SK-N-SH treated with all-trans-retinoic acid at 6 μM for 48 hours (cell line): Measurements from ENCODE around the gene CRACR2B.

ENCODE experiments used
- ARNTL ChIP-seq: fragments of 450-650 bp; formaldehyde crosslinking; IDR thresholded peaks from 2 replicates; pipeline ENCODE4 v1.5.0; 2020; ENCODE audit warnings: low read depth, mild to moderate bottlenecking, moderate library complexity, borderline replicate concordance
- GLIS3 ChIP-seq: fragments of 250-450 bp; sonication (Bioruptor Pico); IDR thresholded peaks from 2 replicates; pipeline ENCODE4 v1.5.0; 2020; ENCODE audit warnings: mild to moderate bottlenecking, moderate library complexity
- PATZ1 ChIP-seq: fragments of 250-450 bp; sonication (Bioruptor Pico); IDR thresholded peaks from 2 replicates; pipeline ENCODE4 v1.8.0; 2020; ENCODE audit warnings: mild to moderate bottlenecking, moderate library complexity, borderline replicate concordance
- SNAI2 ChIP-seq: fragments of 250-450 bp; sonication (Bioruptor Pico); IDR thresholded peaks from 2 replicates; pipeline ENCODE4 v1.5.0; 2020; ENCODE audit warnings: mild to moderate bottlenecking, moderate library complexity
- TOX ChIP-seq: fragments of 250-450 bp; sonication (Bioruptor Pico); IDR thresholded peaks from 2 replicates; pipeline ENCODE4 v1.8.0; 2021; ENCODE audit warnings: mild to moderate bottlenecking, moderate library complexity, borderline replicate concordance
- ZFP30 ChIP-seq: fragments of 450-650 bp; formaldehyde crosslinking; IDR thresholded peaks from 2 replicates; pipeline ENCODE4 v1.5.0; 2022; ENCODE audit warnings: mild to moderate bottlenecking, moderate library complexity

GRCh38 chr11:842370-843002 lies 14.8 kb downstream of the CRACR2B start, which contains the start of the genes POLR2L and TSPAN4:
- TF ChIP-seq ZFP30 (CRISPR knock-in tag) (no peak), PATZ1 (CRISPR knock-in tag) (no peak), SNAI2 (no peak), GLIS3 (no peak), ARNTL (no peak), TOX (no peak)
